H1 (cell line): Measurements from ENCODE around the gene ARL5C. TPM values are rescaled to one million over a fixed set of nuclear protein-coding genes. Genes with fewer than 3 reads are reported as not detected.

Experiments
- CTCF ChIA-PET: fragments of 300-600 bp; sonication (Branson Sonifier 250); formaldehyde crosslinking; loops from one replicate; lab custom pipeline; 2021; ENCODE audit not compliant: partially characterized antibody; lab: Charles Lee
- POLR2A ChIA-PET: fragments of 300-600 bp; sonication (Branson Sonifier 250); formaldehyde crosslinking; loops from one replicate; lab custom pipeline; 2021; ENCODE audit warnings: inconsistent platforms; ENCODE audit not compliant: partially characterized antibody; lab: Charles Lee
- DNase-seq, 2 experiments: peaks; one replicate each; pipeline versions ENCODE4 v3.0.0 to v3.0.0-alpha.2; 2010 to 2022; ENCODE audit warnings: low spot score in 2 of 2, low read depth in 1 of 2, mixed read lengths in 1 of 2
- FAIRE-seq: peaks from 2 replicates; lab custom pipeline; 2011; peaks lifted over from hg19 to GRCh38; lab: Jason Lieb, UNC
- H2AFZ ChIP-seq: 2 replicates; pipeline ENCODE4 v1.8.1; 2012; ENCODE audit warnings: low read length, inconsistent platforms
- H2AK5ac ChIP-seq: 2 replicates; pipeline ENCODE4 v1.6.1; 2013; ENCODE audit warnings: low read depth, low read length
- H2BK120ac ChIP-seq: replicated peaks from 2 replicates; pipeline ENCODE3; 2013; ENCODE audit warnings: low read depth, low read length, inconsistent platforms
- H2BK12ac ChIP-seq: 2 replicates; pipeline ENCODE4 v1.6.1; 2013; ENCODE audit warnings: low read depth, low read length
- H2BK15ac ChIP-seq: 2 replicates; pipeline ENCODE4 v1.6.1; 2013; ENCODE audit warnings: low read length
- H2BK20ac ChIP-seq: 2 replicates; pipeline ENCODE4 v1.6.1; 2013; ENCODE audit warnings: low read length
- H2BK5ac ChIP-seq: 2 replicates; pipeline ENCODE4 v1.6.1; 2013; ENCODE audit warnings: low read depth, low read length
- H3K14ac ChIP-seq: 2 replicates; pipeline ENCODE4 v1.6.1; 2013; ENCODE audit warnings: inconsistent platforms; ENCODE audit not compliant: insufficient read length
- H3K18ac ChIP-seq: 2 replicates; pipeline ENCODE4 v1.6.1; 2013; ENCODE audit warnings: low read length; ENCODE audit errors: extremely low read depth
- H3K23ac ChIP-seq: 2 replicates; pipeline ENCODE4 v1.6.1; 2013; ENCODE audit warnings: inconsistent platforms; ENCODE audit not compliant: insufficient read length
- H3K23me2 ChIP-seq: 2 replicates; pipeline ENCODE4 v1.6.1; 2013; ENCODE audit warnings: low read depth, low read length
- H3K27ac ChIP-seq: 2 replicates; pipeline ENCODE4 v1.6.1; 2011; ENCODE audit warnings: low read depth, low read length, inconsistent platforms
- H3K27me3 ChIP-seq, 4 experiments: replicated peaks in 1 of 4; 1 replicate in 1 of 4; 2 replicates in 3 of 4; pipeline versions ENCODE4 v1.6.1 to v1.8.1; 2011 to 2013; ENCODE audit warnings: low read length in 3 of 4, mild to moderate bottlenecking in 3 of 4, inconsistent platforms in 2 of 4, mixed read lengths in 2 of 4, moderate library complexity in 1 of 4; ENCODE audit not compliant: control insufficient read depth in 3 of 4, insufficient read depth in 3 of 4; ENCODE audit errors: extremely low read depth in 1 of 4
- H3K36me3 ChIP-seq, 4 experiments: 2 replicates each; pipeline versions ENCODE4 v1.6.1 to v1.8.1; 2011 to 2013; ENCODE audit warnings: mild to moderate bottlenecking in 4 of 4, low read length in 3 of 4, moderate library complexity in 2 of 4, control low read depth in 1 of 4, inconsistent platforms in 1 of 4; ENCODE audit not compliant: insufficient read depth in 4 of 4, control insufficient read depth in 2 of 4
- H3K4ac ChIP-seq: replicated peaks from 2 replicates; pipeline ENCODE3; 2013; ENCODE audit warnings: low read length, low read depth, mixed read lengths, inconsistent platforms; ENCODE audit not compliant: insufficient read length
- H3K4me1 ChIP-seq, 4 experiments: replicated peaks in 1 of 4; 1 replicate in 1 of 4; 2 replicates in 3 of 4; pipeline versions ENCODE4 v1.6.1 to v1.8.1; 2011 to 2013; ENCODE audit warnings: low read length in 3 of 4, inconsistent platforms in 2 of 4, mixed read lengths in 1 of 4; ENCODE audit not compliant: insufficient read depth in 4 of 4, control insufficient read depth in 3 of 4
- H3K4me2 ChIP-seq, 2 experiments: 2 replicates each; pipeline versions ENCODE4 v1.6.1 to v1.8.1; 2011 to 2013; ENCODE audit warnings: low read depth in 2 of 2, low read length in 2 of 2, control low read depth in 1 of 2, inconsistent platforms in 1 of 2, mild to moderate bottlenecking in 1 of 2; ENCODE audit not compliant: insufficient read depth in 1 of 2
- H3K4me3 ChIP-seq, 4 experiments: fragments of 200-600, 300-600 bp in 1 of 4; sonication (generic), shearing (Covaris generic), sonication (Bioruptor Twin) in 1 of 4; 2 replicates each; pipeline versions ENCODE4 v1.5.1 to v1.8.1; 2011 to 2016; ENCODE audit warnings: low read length in 4 of 4, low read depth in 3 of 4, control low read depth in 2 of 4, inconsistent platforms in 2 of 4, mild to moderate bottlenecking in 2 of 4, mixed read lengths in 1 of 4, moderate library complexity in 1 of 4; ENCODE audit not compliant: insufficient read depth in 2 of 4; ENCODE audit errors: extremely low read depth in 1 of 4
- H3K56ac ChIP-seq: replicated peaks from 2 replicates; pipeline ENCODE3; 2013; ENCODE audit warnings: low read depth, mild to moderate bottlenecking, mixed read lengths, low read length, inconsistent platforms; ENCODE audit not compliant: insufficient read length
- H3K79me1 ChIP-seq: 2 replicates; pipeline ENCODE4 v1.6.1; 2013; ENCODE audit warnings: low read depth, low read length, control low read depth
- H3K79me2 ChIP-seq, 2 experiments: 2 replicates each; pipeline versions ENCODE4 v1.6.1 to v1.8.1; 2012 to 2013; ENCODE audit warnings: low read length in 2 of 2, mild to moderate bottlenecking in 2 of 2, inconsistent platforms in 1 of 2; ENCODE audit not compliant: insufficient read depth in 2 of 2, control insufficient read depth in 1 of 2
- H3K9ac ChIP-seq, 4 experiments: replicated peaks in 1 of 4; 1 replicate in 1 of 4; 2 replicates in 3 of 4; pipeline versions ENCODE4 v1.6.1 to v1.8.1; 2011 to 2013; ENCODE audit warnings: low read depth in 3 of 4, low read length in 3 of 4, control low read depth in 2 of 4, mild to moderate bottlenecking in 2 of 4, moderate library complexity in 2 of 4, inconsistent platforms in 1 of 4; ENCODE audit errors: extremely low read depth in 1 of 4
- H3K9me3 ChIP-seq, 2 experiments: 2 replicates each; pipeline versions ENCODE4 v1.6.1 to v1.8.1; 2012 to 2013; ENCODE audit warnings: mild to moderate bottlenecking in 2 of 2, moderate library complexity in 2 of 2, control low read depth in 1 of 2, inconsistent platforms in 1 of 2, low read depth in 1 of 2, low read length in 1 of 2, mixed read lengths in 1 of 2; ENCODE audit not compliant: insufficient read depth in 2 of 2
- H4K20me1 ChIP-seq, 2 experiments: replicated peaks in 1 of 2; 2 replicates each; pipeline versions ENCODE3 to v1.8.1; 2011 to 2013; ENCODE audit warnings: inconsistent platforms in 2 of 2, low read length in 2 of 2, mild to moderate bottlenecking in 1 of 2; ENCODE audit not compliant: insufficient read depth in 2 of 2, control insufficient read depth in 1 of 2
- H4K5ac ChIP-seq: 2 replicates; pipeline ENCODE4 v1.6.1; 2013; ENCODE audit warnings: low read length, low read depth, mixed read lengths, inconsistent platforms; ENCODE audit not compliant: insufficient read length
- H4K8ac ChIP-seq: 2 replicates; pipeline ENCODE4 v1.8.0; 2013; ENCODE audit warnings: mild to moderate bottlenecking, moderate library complexity, low read length, inconsistent platforms; ENCODE audit not compliant: insufficient read depth; ENCODE audit errors: extremely low read depth
- H4K91ac ChIP-seq: replicated peaks from 2 replicates; pipeline ENCODE3; 2013; ENCODE audit warnings: low read length, mixed read lengths, inconsistent platforms; ENCODE audit not compliant: insufficient read length
- ATF3 ChIP-seq: IDR thresholded peaks from 2 replicates; pipeline ENCODE4 v1.6.1; 2011; ENCODE audit warnings: low read depth, mild to moderate bottlenecking, low read length; ENCODE audit not compliant: insufficient read depth
- CBX5 ChIP-seq: fragments of 300-800, 300-1000 bp; sonication (generic); IDR thresholded peaks from 2 replicates; pipeline ENCODE4 v1.7.1; 2016; ENCODE audit warnings: antibody characterized with exemption, low read length, low read depth
- CREB1 ChIP-seq: IDR thresholded peaks from 2 replicates; pipeline ENCODE4 v1.6.1; 2012; ENCODE audit warnings: inconsistent platforms
- EZH2 ChIP-seq: fragments of 200-600 bp; sonication (generic); IDR thresholded peaks from 2 replicates; pipeline ENCODE4 v1.7.1; 2012; ENCODE audit warnings: low read depth, mild to moderate bottlenecking, moderate library complexity, low read length, inconsistent platforms; ENCODE audit not compliant: severe bottlenecking
- JUN ChIP-seq: IDR thresholded peaks from 2 replicates; pipeline ENCODE4 v1.6.1; 2011; ENCODE audit warnings: low read depth, mild to moderate bottlenecking, improper control_type of control experiment, low read length
- KDM5A ChIP-seq: fragments of 200-600 bp; IDR thresholded peaks from 2 replicates; pipeline ENCODE4 v1.7.1; 2012; ENCODE audit warnings: mild to moderate bottlenecking, low read length, inconsistent platforms, mixed read lengths
- MAFK ChIP-seq: IDR thresholded peaks from 2 replicates; pipeline ENCODE4 v1.6.1; 2012; ENCODE audit warnings: low read depth, mild to moderate bottlenecking, improper control_type of control experiment, low read length
- RAD21 ChIP-seq, 2 experiments: IDR thresholded peaks in 1 of 2; conservative IDR thresholded peaks in 1 of 2; 2 replicates each; pipeline ENCODE4 v1.6.1; 2011; ENCODE audit warnings: low read depth in 2 of 2, low read length in 2 of 2, improper control_type of control experiment in 1 of 2, inconsistent platforms in 1 of 2, mild to moderate bottlenecking in 1 of 2, moderate library complexity in 1 of 2
- TBP ChIP-seq: IDR thresholded peaks from 2 replicates; pipeline ENCODE4 v1.6.1; 2011; ENCODE audit warnings: low read depth, low read length, improper control_type of control experiment
- TEAD4 ChIP-seq: IDR thresholded peaks from 2 replicates; pipeline ENCODE4 v1.6.1; 2012; ENCODE audit warnings: low read depth, low read length, inconsistent platforms, mixed read lengths
- ZNF274 ChIP-seq: IDR thresholded peaks from 2 replicates; pipeline ENCODE4 v1.7.0; 2012; ENCODE audit warnings: low read length, borderline replicate concordance; ENCODE audit errors: extremely low read depth
- whole genome bisulfite sequencing, 2 experiments: shearing (Covaris generic) in 1 of 2; methylation state at CpG; one replicate each; pipeline versions ENCODE4 v1.1.6 to v1.1.7; 2013 to 2015; ENCODE audit warnings: low lambda C conversion rate in 2 of 2, mixed read lengths in 2 of 2, inconsistent platforms in 1 of 2, low coverage in 1 of 2, missing lambda C conversion rate in 1 of 2; ENCODE audit not compliant: insufficient replicate concordance in 2 of 2, insufficient coverage in 1 of 2, insufficient read length in 1 of 2; ENCODE audit errors: extremely low coverage in 1 of 2, missing lambda C conversion rate in 1 of 2; 5-methylcytosine and 5-hydroxymethylcytosine counted together
- polyA plus RNA-seq, 7 experiments: library from polyadenylated mRNA; depleted of rRNA in 3 of 7; stranded (reverse) in 5 of 7; unstranded in 2 of 7; fragments of >200 nt in 5 of 7; fragments of 200-250 nt in 2 of 7; gene quantifications; 1 replicate in 5 of 7; 2 replicates in 1 of 7; 4 replicates in 1 of 7; pipeline versions ENCODE4 v1.2.1 to v1.2.3, GENCODE V29; 2011 to 2013; ENCODE audit warnings: missing spikeins in 2 of 7, mixed read lengths in 2 of 7
- total RNA-seq: library from RNA; stranded (reverse); fragmentation: NEBNext Ultra II Directional; extraction: Animal tissue kit (Norgen Biotek cat#: 25700); gene quantifications from 2 replicates; pipeline ENCODE4 v1.2.1, GENCODE V29; 2021

The ARL5C gene
- total and polyA plus RNA-seq, 2 of the 8 experiments (the other 6 are each of a cell fraction or from before 2014, with no cell fraction given) = not detected

DNA sequence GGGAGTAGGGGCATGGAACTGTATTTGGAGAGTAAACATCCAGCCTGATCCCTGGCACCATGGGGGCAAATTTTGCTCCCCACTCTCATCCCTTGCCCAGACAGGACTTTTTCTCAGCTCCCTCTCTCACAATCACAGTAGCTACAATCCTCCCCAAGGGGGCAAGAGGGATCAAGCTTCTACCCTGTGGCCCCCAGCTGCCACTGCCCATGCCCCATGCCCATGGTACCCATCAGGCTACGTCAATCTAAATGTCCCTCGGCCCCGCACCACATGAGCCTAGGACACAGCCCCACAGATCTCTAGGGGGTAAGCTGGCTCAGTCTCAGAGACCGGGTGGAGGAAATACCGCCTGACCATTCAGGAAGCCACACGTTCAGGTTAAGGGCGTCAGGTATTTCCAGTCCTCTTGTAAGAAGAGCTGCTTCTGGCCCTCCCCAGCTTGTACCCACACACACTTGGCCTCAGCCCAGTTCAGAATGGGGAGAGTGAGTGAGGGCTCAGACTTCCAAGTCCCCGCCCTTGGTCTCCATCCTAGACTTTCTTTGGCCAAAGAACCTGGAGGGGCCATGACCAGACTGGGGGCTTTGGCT, 29.7 kb upstream of the ARL5C start:
- Histone ChIP-seq H3K9me3 (no peaks in the 10 kb centered on the region), H3K23me2 (peaks cover 8% of the 10 kb centered on the region), H4K20me1 (peaks cover 2 to 27% of the 10 kb centered on the region in 2 experiments), H4K8ac (peak overlapping the region; percentile 66; the same call in 1 of the 2 replicates), H3K79me2 (peaks cover 4 to 41% of the 10 kb centered on the region in 2 experiments), H4K91ac (peak overlapping the region; percentile 54), H3K4ac (no peak overlapping the region), H3K79me1 (peaks cover 21% of the 10 kb centered on the region), H3K56ac (no peak overlapping the region), H3K27me3 (no peaks in the 10 kb centered on the region), H2BK20ac (no peak overlapping the region), H3K9ac (no peak overlapping the region), H2BK15ac (peak overlapping the region; percentile 50; the same call in 1 of the 2 replicates), H3K4me3 (peak overlapping the region; percentile 8 to 89 (median 41); a peak in 5 of 8 replicates), H2BK5ac (peak overlapping the region; percentile 57; the same call in 1 of the 2 replicates), H3K4me1 (peaks cover 4 to 27% (median 23%) of the 10 kb centered on the region in 4 experiments), H2AK5ac (no peak overlapping the region), H2BK120ac (no peak overlapping the region), H3K4me2 (peak overlapping the region; percentile 80 to 82), H2BK12ac (peak overlapping the region; percentile 12; the same call in 1 of the 2 replicates), H3K18ac (peak overlapping the region; percentile 34; the same call in 1 of the 2 replicates), H3K27ac (no peak overlapping the region), H3K36me3 (peaks cover 5 to 24% (median 17%) of the 10 kb centered on the region in 4 experiments; a peak in 7 of 8 replicates), H4K5ac (peak overlapping the region; percentile 10), H2AFZ (no peak overlapping the region), H3K14ac (no peak overlapping the region), H3K23ac (no peak overlapping the region)
- ChIA-PET CTCF (interaction anchor here (0.8 to 3.8 kb wide), 21 partner anchors 9 to 312 kb away, joined by 3 to 24 read pairs (median 9); no protein-coding TSS in a partner anchor), POLR2A (interaction anchor here (0.9 to 5.9 kb wide), 7 partner anchors 9 to 265 kb away, joined by 3 to 51 read pairs (median 5); partner anchors contain the start of gene CDK12)
- FAIRE-seq (no peak), DNase-seq (no peak)
- WGBS, 2 experiments = 80% methylated on average over 8 of the region's 8 CpGs; no CpG with 5 or more reads in 1 of the 2 experiments
- no peak for TF ChIP-seq EZH2
- TF ChIP-seq JUN = no peak
- no peak for TF ChIP-seq RAD21 (IDR thresholded peaks at IDR 0.05 in 1 of 2, conservative IDR thresholded peaks at IDR 0.05 in 1 of 2; ENCODE audit: low read depth in 2 of 2, low read length in 2 of 2)
- no peak for TF ChIP-seq CBX5
- no peak for TF ChIP-seq TEAD4
- no peak for TF ChIP-seq CREB1
- TF ChIP-seq ATF3 = no peak
- no peak for TF ChIP-seq KDM5A
- TF ChIP-seq TBP = no peak
- TF ChIP-seq MAFK = no peak
- no peak for TF ChIP-seq ZNF274
